GM23338 (cell line): Measurements from ENCODE around the gene NGFR. TPM values are rescaled to one million over a fixed set of nuclear protein-coding genes. Genes with fewer than 3 reads are reported as not detected.

Experiments used
- CREB1 ChIP-seq: fragments of 250-450 bp; sonication (Bioruptor Pico); IDR thresholded peaks from 2 replicates; pipeline ENCODE4 v1.5.0; 2020; ENCODE audit warnings: low read depth, mild to moderate bottlenecking, moderate library complexity
- EZH2phosphoT487 ChIP-seq: fragments of 200-600 bp; sonication (generic); IDR thresholded peaks from one replicate; pipeline ENCODE4 v1.8.1; 2018; ENCODE audit warnings: antibody characterized with exemption; ENCODE audit not compliant: unreplicated experiment
- POLR2AphosphoS5 ChIP-seq: IDR thresholded peaks from 2 replicates; pipeline ENCODE4 v1.6.1; 2016; ENCODE audit warnings: antibody characterized with exemption, low read depth
- REST ChIP-seq: IDR thresholded peaks from one replicate; pipeline ENCODE4 v1.6.1; 2018; ENCODE audit warnings: antibody characterized with exemption; ENCODE audit not compliant: unreplicated experiment
- ZNF331 ChIP-seq: fragments of 250-450 bp; sonication (Bioruptor Pico); IDR thresholded peaks from 2 replicates; pipeline ENCODE4 v1.5.0; 2020; ENCODE audit warnings: low read depth, mild to moderate bottlenecking, moderate library complexity
- ZNF462 ChIP-seq: fragments of 250-450 bp; sonication (Bioruptor Pico); IDR thresholded peaks from 2 replicates; pipeline ENCODE4 v1.5.0; 2020; ENCODE audit warnings: mild to moderate bottlenecking, moderate library complexity
- polyA plus RNA-seq: library from polyadenylated mRNA; unstranded; fragments of >200 nt; fragmentation: Nextera tagmentation; extraction: Ambion mirVana; gene quantifications from 2 replicates; pipeline ENCODE4 v1.2.1, GENCODE V29; 2016
- total RNA-seq: library from RNA; depleted of rRNA; stranded (reverse); fragments of >200 nt; shearing (Covaris generic); gene quantifications from 2 replicates; pipeline ENCODE4 v1.2.3, GENCODE V29; 2014

NGFR gene
- total and polyA plus RNA-seq, 2 experiments from 2014 or later, result 2.8 to 6.9 TPM

DNA sequence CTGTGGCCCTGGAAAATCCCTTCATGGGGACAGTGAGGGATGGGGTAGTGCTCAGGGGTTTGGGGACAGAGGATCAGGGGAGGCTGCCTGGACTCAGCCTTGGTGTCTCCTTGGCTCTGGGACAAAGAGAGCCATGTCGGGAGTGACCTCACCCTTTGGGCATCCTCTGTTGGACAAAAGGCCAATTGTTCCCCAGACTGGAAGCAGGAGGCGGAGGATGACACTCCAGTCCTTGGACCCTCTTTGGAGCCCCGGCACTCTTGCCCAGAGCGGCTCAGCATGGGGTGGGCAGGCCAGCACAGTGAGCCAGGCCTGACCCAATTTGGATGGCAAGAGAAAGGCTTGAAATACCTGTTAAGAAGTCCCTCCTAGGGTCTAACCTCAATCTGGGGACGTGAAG, 41.0 kb upstream of the NGFR start (continued):
- TF ChIP-seq REST, result no peak
- TF ChIP-seq ZNF331 (CRISPR knock-in tag), result no peak
- no peak for TF ChIP-seq POLR2AphosphoS5
- no peak for TF ChIP-seq CREB1 (CRISPR knock-in tag)
- TF ChIP-seq EZH2phosphoT487, result no peak
- no peak for TF ChIP-seq ZNF462
